Ovary (tissue), 9 donors: ENCODE results near the gene SLC36A2. TPM values are rescaled to one million over a fixed set of nuclear protein-coding genes. Genes with fewer than 3 reads are reported as not detected.

Experiments used
- DNase-seq, 5 donors: peaks; one replicate each; pipeline ENCODE4 v3.0.0-alpha.2; 2019 to 2020
- H3K27ac ChIP-seq, 2 donors: fragments of 200-600 bp; one replicate each; pipeline versions ENCODE4 v1.5.1 to v1.8.0; 2019 to 2022
- H3K27me3 ChIP-seq: fragments of 200-600 bp; one replicate; pipeline ENCODE4 v1.8.0; 2022
- H3K36me3 ChIP-seq: fragments of 200-600 bp; sonication (generic); one replicate; pipeline ENCODE4 v1.5.1; 2019
- H3K4me1 ChIP-seq: one replicate; pipeline ENCODE4 v1.8.1; 2013; ENCODE audit warnings: mild to moderate bottlenecking, moderate library complexity; ENCODE audit not compliant: insufficient read depth
- H3K4me3 ChIP-seq: fragments of 200-600 bp; sonication (generic); one replicate; pipeline ENCODE4 v1.5.1; 2017
- H3K9me3 ChIP-seq, 2 donors: fragments of 200-600 bp in 1 of 2; sonication (generic) in 1 of 2; one replicate each; pipeline versions ENCODE4 v1.5.1 to v1.8.1; 2013 to 2019; ENCODE audit warnings: mild to moderate bottlenecking in 1 of 2, moderate library complexity in 1 of 2
- CTCF ChIP-seq, 3 donors: fragments of 450-650 bp in 2 of 3; fragments of 200-600 bp in 1 of 3; IDR thresholded peaks; one replicate each; pipeline versions ENCODE4 v1.5.1 to v1.8.0; 2016 to 2022; ENCODE audit warnings: antibody characterized with exemption in 3 of 3, mild to moderate bottlenecking in 1 of 3
- EP300 ChIP-seq: sonication (generic); formaldehyde crosslinking; IDR thresholded peaks from one replicate; pipeline ENCODE4 v1.6.1; 2017; ENCODE audit warnings: antibody characterized with exemption
- POLR2A ChIP-seq: fragments of 450-650 bp; IDR thresholded peaks from one replicate; pipeline ENCODE4 v1.6.1; 2017; ENCODE audit warnings: antibody characterized with exemption, mild to moderate bottlenecking, moderate library complexity
- WGBS, 3 donors: extraction: QIAGEN DNeasy Blood & Tissue Kit in 1 of 3; methylation state at CpG; one replicate each; pipeline versions ENCODE4 v1.1.5 to v1.1.7; 2013 to 2017; 5-methylcytosine and 5-hydroxymethylcytosine counted together
- intact Hi-C, 4 donors: fragments of 100-400 bp; cut with DNase I; formaldehyde crosslinking; loops; one replicate each; pipeline versions ENCODE4 v1.11.0 to v1.15.1; 2022 to 2023
- polyA plus RNA-seq, 2 donors: library from polyadenylated mRNA; stranded (reverse); fragments of 200-250 nt in 1 of 2; fragments of 350-450 nt in 1 of 2; fragmentation: Illumina TruSeq in 1 of 2; extraction: RNeasy Lipid Tissue Mini Kit (QIAGEN cat#74804) in 1 of 2; gene quantifications; one replicate each; pipeline ENCODE4 v1.2.3, GENCODE V29; 2013 to 2014
- total RNA-seq, 7 donors: library from RNA; depleted of rRNA in 2 of 7; stranded (reverse); fragments of >200 nt in 2 of 7; fragmentation: NEBNext Ultra II Directional in 3 of 7; extraction: Animal tissue kit (Norgen Biotek cat#: 25700) in 3 of 7; gene quantifications; one replicate each; pipeline versions ENCODE4 v1.1.0 to v1.2.4, GENCODE V29; 2016 to 2023
- donor health status: DM: no; HTN: no; CAD: no; lungs with moderate emphysema.
- donor health status: DM: no; HTN: no; CAD: no.
- donor health status: Bipolar disorder and iron deficiency.
- donor health status: DM: yes; HTN: yes; CAD: no.
- donor health status: DM: no; HTN: no; CAD: no.
- donor health status: DM: yes; HTN: yes; CAD: no.

SLC36A2 gene
- total and polyA plus RNA-seq, 9 donors, result not detected

- TF ChIP-seq POLR2A (no peak), CTCF (IDR thresholded peaks at IDR 0.05) (no peak), EP300 (no peak)
- Histone ChIP-seq H3K27ac (no peak overlapping the region), H3K9me3 (no peaks in the 10 kb centered on the region), H3K36me3 (no peaks in the 10 kb centered on the region), H3K4me3 (no peak overlapping the region), H3K4me1 (peaks cover 5% of the 10 kb centered on the region), H3K27me3 (no peaks in the 10 kb centered on the region)
- no peak for DNase-seq
- intact Hi-C loops, result no loop called here
- whole genome bisulfite sequencing, 3 donors, result 7 to 10% (median 9%) methylated on average over 2 of the region's 2 CpGs
Observed at GRCh38 chr5:151317871-151318270, 29.5 kb downstream of the SLC36A2 start.

GRCh38 chr5:151315998-151316597, 31.3 kb downstream of the SLC36A2 start:
- Histone ChIP-seq H3K9me3 (no peaks in the 10 kb centered on the region), H3K27me3 (no peaks in the 10 kb centered on the region), H3K27ac (no peak overlapping the region), H3K36me3 (no peaks in the 10 kb centered on the region), H3K4me1 (peaks cover 5% of the 10 kb centered on the region), H3K4me3 (no peak overlapping the region)
- intact Hi-C loops, result no loop called here
- TF ChIP-seq POLR2A (no peak), CTCF (IDR thresholded peaks at IDR 0.05) (peak; percentile 23 to 42 (median 33))
- WGBS, 3 donors, result 47 to 59% (median 50%) methylated on average over 8 of the region's 8 CpGs
- DNase-seq, result peak; percentile 50 to 81 (median 71)

GRCh38 chr5:151313357-151313756, 34.0 kb downstream of the SLC36A2 start:
- no peak for TF ChIP-seq EP300
- no peak for TF ChIP-seq POLR2A
- no peak for TF ChIP-seq CTCF (IDR thresholded peaks at IDR 0.05)
- no peaks in the 10 kb centered on the region for H3K4me1 ChIP-seq
- intact Hi-C loops, result no loop called here

GRCh38 chr5:151312756-151313324, 34.5 kb downstream of the SLC36A2 start:
- Histone ChIP-seq H3K4me3 (no peak overlapping the region), H3K27ac (no peak overlapping the region), H3K27me3 (no peaks in the 10 kb centered on the region), H3K9me3 (no peaks in the 10 kb centered on the region), H3K4me1 (no peaks in the 10 kb centered on the region), H3K36me3 (no peaks in the 10 kb centered on the region)
- TF ChIP-seq EP300 (no peak), CTCF (IDR thresholded peaks at IDR 0.05) (no peak), POLR2A (no peak)
- WGBS, 3 donors, result 73 to 82% (median 82%) methylated on average over 5 of the region's 5 CpGs
- intact Hi-C loops, result no loop called here
- DNase-seq, result no peak

More at GRCh38 chr5:151313357-151313756, 34.0 kb downstream of the SLC36A2 start:
- H3K36me3 ChIP-seq, result no peaks in the 10 kb centered on the region
- no peaks in the 10 kb centered on the region for H3K9me3 ChIP-seq
- no peak overlapping the region for H3K27ac ChIP-seq
- no peak for DNase-seq
- WGBS, 3 donors, result 32 to 50% (median 39%) methylated on average over 2 of the region's 2 CpGs
- H3K27me3 ChIP-seq, result no peaks in the 10 kb centered on the region
- H3K4me3 ChIP-seq, result no peak overlapping the region
